T-helper 17 cell (primary cell): Measurements from ENCODE around the gene AKT3. TPM values are rescaled to one million over a fixed set of nuclear protein-coding genes. Genes with fewer than 3 reads are reported as not detected.

Experiments used
- ATAC-seq: fragments of 150-1000 bp; cut with Tn5 transposase; 2 replicates; pipeline ENCODE4 v1.10.0; 2021; ENCODE audit warnings: mild to moderate bottlenecking, moderate library complexity
- DNase-seq, 3 donors: peaks; one replicate each; pipeline versions ENCODE4 v3.0.0 to v3.0.0-alpha.2; 2020 to 2021
- H3K9me3 ChIP-seq: one replicate; pipeline ENCODE4 v1.7.0; 2013; ENCODE audit warnings: low read length, mild to moderate bottlenecking; ENCODE audit not compliant: control insufficient read depth, poor library complexity, severe bottlenecking
- H3K27ac Mint-ChIP-seq: one replicate; pipeline ENCODE4 v1.8.0; 2022; ENCODE audit warnings: mild to moderate bottlenecking, moderate library complexity, mixed read lengths
- H3K27me3 Mint-ChIP-seq: one replicate; pipeline ENCODE4 v1.8.0; 2022; ENCODE audit warnings: mixed read lengths
- H3K36me3 Mint-ChIP-seq: one replicate; pipeline ENCODE4 v1.8.0; 2022; ENCODE audit warnings: low read depth, mixed read lengths
- H3K4me1 Mint-ChIP-seq: one replicate; pipeline ENCODE4 v1.8.0; 2022; ENCODE audit warnings: mild to moderate bottlenecking, mixed read lengths
- H3K4me3 Mint-ChIP-seq: one replicate; pipeline ENCODE4 v1.8.0; 2022; ENCODE audit warnings: mild to moderate bottlenecking, moderate library complexity, mixed read lengths
- total RNA-seq, 4 donors: library from RNA in 2 of 4; stranded (reverse) in 2 of 4; gene quantifications; one replicate each; pipeline ENCODE4 v1.2.3 and lab custom pipeline; 2022 to 2026

AKT3 gene
- total RNA-seq, 2 donors from 2014 or later, result 96.0 to 103 TPM

GRCh38 chr1:243718893-243719292, 131.2 kb downstream of the AKT3 start:
- ATAC-seq (no peak), DNase-seq (no peak)
- H3K4me1 Mint-ChIP-seq, result peaks cover 31% of the 10 kb centered on the region
- H3K27me3 Mint-ChIP-seq, result no peaks in the 10 kb centered on the region
- H3K36me3 Mint-ChIP-seq, result peaks cover 2% of the 10 kb centered on the region
- H3K9me3 ChIP-seq, result no peaks in the 10 kb centered on the region
- H3K27ac Mint-ChIP-seq, result no peak overlapping the region
- no peak overlapping the region for H3K4me3 Mint-ChIP-seq

GRCh38 chr1:243718022-243718421, 132.0 kb downstream of the AKT3 start:
- DNase-seq (no peak), ATAC-seq (no peak)
- no peak overlapping the region for H3K27ac Mint-ChIP-seq
- H3K27me3 Mint-ChIP-seq, result no peaks in the 10 kb centered on the region
- peaks cover 25% of the 10 kb centered on the region for H3K4me1 Mint-ChIP-seq
- H3K4me3 Mint-ChIP-seq, result no peak overlapping the region
- peaks cover 2% of the 10 kb centered on the region for H3K36me3 Mint-ChIP-seq
- no peaks in the 10 kb centered on the region for H3K9me3 ChIP-seq

GRCh38 chr1:243716906-243717305, 133.1 kb downstream of the AKT3 start:
- H3K4me1 Mint-ChIP-seq, result peaks cover 23% of the 10 kb centered on the region
- no peaks in the 10 kb centered on the region for H3K9me3 ChIP-seq
- no peak for ATAC-seq
- peak overlapping the region; percentile 51 for H3K27ac Mint-ChIP-seq
- peaks cover 2% of the 10 kb centered on the region for H3K36me3 Mint-ChIP-seq
- H3K4me3 Mint-ChIP-seq, result no peak overlapping the region
- no peaks in the 10 kb centered on the region for H3K27me3 Mint-ChIP-seq
- no peak for DNase-seq

- H3K27me3 Mint-ChIP-seq, result no peaks in the 10 kb centered on the region
- no peak overlapping the region for H3K4me3 Mint-ChIP-seq
- H3K36me3 Mint-ChIP-seq, result no peaks in the 10 kb centered on the region
- DNase-seq, result no peak
- H3K4me1 Mint-ChIP-seq, result peaks cover 30% of the 10 kb centered on the region
- H3K9me3 ChIP-seq, result no peaks in the 10 kb centered on the region
- H3K27ac Mint-ChIP-seq, result no peak overlapping the region
- no peak for ATAC-seq
Measured at GRCh38 chr1:243715285-243715684, 134.8 kb downstream of the AKT3 start.

GRCh38 chr1:243713470-243714186, 136.4 kb downstream of the AKT3 start:
- Mint-ChIP-seq H3K36me3 (no peaks in the 10 kb centered on the region), H3K27ac (peak overlapping the region; percentile 49), H3K4me3 (no peak overlapping the region), H3K4me1 (peaks cover 22% of the 10 kb centered on the region), H3K27me3 (no peaks in the 10 kb centered on the region)
- DNase-seq (no peak), ATAC-seq (no peak)
- H3K9me3 ChIP-seq, result no peaks in the 10 kb centered on the region

- no peak for ATAC-seq
- H3K27me3 Mint-ChIP-seq, result no peaks in the 10 kb centered on the region
- H3K4me3 Mint-ChIP-seq, result no peak overlapping the region
- no peak for DNase-seq
- peaks cover 24% of the 10 kb centered on the region for H3K4me1 Mint-ChIP-seq
- H3K27ac Mint-ChIP-seq, result peak overlapping the region; percentile 49
- no peaks in the 10 kb centered on the region for H3K36me3 Mint-ChIP-seq
- no peaks in the 10 kb centered on the region for H3K9me3 ChIP-seq
Measured at GRCh38 chr1:243712941-243713340, 137.1 kb downstream of the AKT3 start.

- H3K4me1 Mint-ChIP-seq, result peaks cover 28% of the 10 kb centered on the region
Measured at GRCh38 chr1:243712242-243712641, 137.8 kb downstream of the AKT3 start.

GRCh38 chr1:243710467-243710866, 139.6 kb downstream of the AKT3 start:
- no peak for ATAC-seq
- DNase-seq, result no peak
- no peaks in the 10 kb centered on the region for H3K9me3 ChIP-seq
- H3K36me3 Mint-ChIP-seq, result no peaks in the 10 kb centered on the region
- H3K27me3 Mint-ChIP-seq, result no peaks in the 10 kb centered on the region
- H3K27ac Mint-ChIP-seq, result peak overlapping the region; percentile 21
- no peak overlapping the region for H3K4me3 Mint-ChIP-seq
- H3K4me1 Mint-ChIP-seq, result peaks cover 24% of the 10 kb centered on the region

More at GRCh38 chr1:243712242-243712641, 137.8 kb downstream of the AKT3 start:
- H3K9me3 ChIP-seq, result no peaks in the 10 kb centered on the region
- no peak for ATAC-seq
- DNase-seq, result no peak
- no peak overlapping the region for H3K4me3 Mint-ChIP-seq
- H3K27me3 Mint-ChIP-seq, result no peaks in the 10 kb centered on the region
- no peaks in the 10 kb centered on the region for H3K36me3 Mint-ChIP-seq
- H3K27ac Mint-ChIP-seq, result no peak overlapping the region

- no peaks in the 10 kb centered on the region for H3K27me3 Mint-ChIP-seq
- no peak overlapping the region for H3K27ac Mint-ChIP-seq
- ATAC-seq (no peak), DNase-seq (no peak)
- H3K9me3 ChIP-seq, result no peaks in the 10 kb centered on the region
- H3K4me1 Mint-ChIP-seq, result peaks cover 24% of the 10 kb centered on the region
- no peak overlapping the region for H3K4me3 Mint-ChIP-seq
- H3K36me3 Mint-ChIP-seq, result no peaks in the 10 kb centered on the region
Measured at GRCh38 chr1:243708210-243708609, 141.8 kb downstream of the AKT3 start.

GRCh38 chr1:243706563-243706962, 143.5 kb downstream of the AKT3 start:
- Mint-ChIP-seq H3K4me1 (peaks cover 17% of the 10 kb centered on the region), H3K27me3 (no peaks in the 10 kb centered on the region), H3K4me3 (no peak overlapping the region), H3K36me3 (no peaks in the 10 kb centered on the region), H3K27ac (no peak overlapping the region)
- no peak for DNase-seq
- no peak for ATAC-seq
- H3K9me3 ChIP-seq, result no peaks in the 10 kb centered on the region

GRCh38 chr1:243705585-243705984, 144.5 kb downstream of the AKT3 start:
- no peaks in the 10 kb centered on the region for H3K9me3 ChIP-seq
- H3K36me3 Mint-ChIP-seq, result no peaks in the 10 kb centered on the region
- H3K4me1 Mint-ChIP-seq, result peaks cover 11% of the 10 kb centered on the region
- ATAC-seq (no peak), DNase-seq (no peak)
- H3K27ac Mint-ChIP-seq, result no peak overlapping the region
- no peaks in the 10 kb centered on the region for H3K27me3 Mint-ChIP-seq
- no peak overlapping the region for H3K4me3 Mint-ChIP-seq

GRCh38 chr1:243701872-243702271, 148.2 kb downstream of the AKT3 start:
- DNase-seq, result no peak
- H3K36me3 Mint-ChIP-seq, result no peaks in the 10 kb centered on the region
- H3K4me3 Mint-ChIP-seq, result no peak overlapping the region
- H3K27ac Mint-ChIP-seq, result no peak overlapping the region
- no peaks in the 10 kb centered on the region for H3K27me3 Mint-ChIP-seq
- H3K9me3 ChIP-seq, result no peaks in the 10 kb centered on the region
- H3K4me1 Mint-ChIP-seq, result peaks cover 3% of the 10 kb centered on the region
- no peak for ATAC-seq

GRCh38 chr1:243693800-243694199, 156.2 kb downstream of the AKT3 start:
- no peaks in the 10 kb centered on the region for H3K9me3 ChIP-seq
- Mint-ChIP-seq H3K36me3 (peaks cover 10% of the 10 kb centered on the region), H3K4me1 (peaks cover 14% of the 10 kb centered on the region), H3K27ac (no peak overlapping the region), H3K4me3 (no peak overlapping the region), H3K27me3 (no peaks in the 10 kb centered on the region)
- DNase-seq, result no peak
- ATAC-seq, result no peak

- Mint-ChIP-seq H3K27me3 (no peaks in the 10 kb centered on the region), H3K27ac (no peak overlapping the region), H3K36me3 (peaks cover 15% of the 10 kb centered on the region), H3K4me1 (peaks cover 14% of the 10 kb centered on the region), H3K4me3 (no peak overlapping the region)
- ATAC-seq, result no peak
- no peak for DNase-seq
- H3K9me3 ChIP-seq, result no peaks in the 10 kb centered on the region
Measured at GRCh38 chr1:243686159-243686558, 163.9 kb downstream of the AKT3 start.
